Activated T-cell treated with anti-CD3 and anti-CD28 coated beads, Interleukin-2, amount 50 U/mL, for 4 hours (primary cell): ENCODE results near the gene COL5A1. TPM values are rescaled to one million over a fixed set of nuclear protein-coding genes. Genes with fewer than 3 reads are reported as not detected.

Source experiments
- ATAC-seq, 2 donors: fragments of 200-7000 bp; cut with Tn5 transposase; one replicate each; pipeline ENCODE4 v1.10.0; 2021
- DNase-seq: peaks from one replicate; pipeline ENCODE4 v3.0.0-alpha.2; 2020
- H3K27me3 Mint-ChIP-seq: one replicate; pipeline ENCODE4 v1.8.0; 2021; ENCODE audit warnings: low read depth, mixed read lengths
- H3K36me3 Mint-ChIP-seq: one replicate; pipeline ENCODE4 v1.8.0; 2022; ENCODE audit warnings: mixed read lengths; ENCODE audit not compliant: insufficient read depth
- H3K4me1 Mint-ChIP-seq: one replicate; pipeline ENCODE4 v1.8.0; 2021; ENCODE audit warnings: low read depth, mixed read lengths
- H3K4me3 Mint-ChIP-seq: one replicate; pipeline ENCODE4 v1.8.0; 2021; ENCODE audit warnings: mild to moderate bottlenecking, moderate library complexity, mixed read lengths
- H3K9me3 Mint-ChIP-seq: one replicate; pipeline ENCODE4 v1.8.0; 2021; ENCODE audit warnings: mixed read lengths
- total RNA-seq, 3 donors: library from RNA; stranded (reverse); gene quantifications; one replicate each; pipeline ENCODE4 v1.2.1, GENCODE V29; 2021

Gene COL5A1
- total RNA-seq, 3 donors from 2014 or later, result 0.14 to 0.30 (median 0.21) TPM

GRCh38 chr9:134618163-134618832 lies 23.3 kb upstream of the COL5A1 start:
- ATAC-seq (no peak), DNase-seq (no peak)
- peaks cover 10% of the 10 kb centered on the region for H3K27me3 Mint-ChIP-seq
- H3K4me3 Mint-ChIP-seq, result no peak overlapping the region
- H3K4me1 Mint-ChIP-seq, result no peaks in the 10 kb centered on the region
- H3K36me3 Mint-ChIP-seq, result no peaks in the 10 kb centered on the region
- H3K9me3 Mint-ChIP-seq, result peaks cover 12% of the 10 kb centered on the region

DNA sequence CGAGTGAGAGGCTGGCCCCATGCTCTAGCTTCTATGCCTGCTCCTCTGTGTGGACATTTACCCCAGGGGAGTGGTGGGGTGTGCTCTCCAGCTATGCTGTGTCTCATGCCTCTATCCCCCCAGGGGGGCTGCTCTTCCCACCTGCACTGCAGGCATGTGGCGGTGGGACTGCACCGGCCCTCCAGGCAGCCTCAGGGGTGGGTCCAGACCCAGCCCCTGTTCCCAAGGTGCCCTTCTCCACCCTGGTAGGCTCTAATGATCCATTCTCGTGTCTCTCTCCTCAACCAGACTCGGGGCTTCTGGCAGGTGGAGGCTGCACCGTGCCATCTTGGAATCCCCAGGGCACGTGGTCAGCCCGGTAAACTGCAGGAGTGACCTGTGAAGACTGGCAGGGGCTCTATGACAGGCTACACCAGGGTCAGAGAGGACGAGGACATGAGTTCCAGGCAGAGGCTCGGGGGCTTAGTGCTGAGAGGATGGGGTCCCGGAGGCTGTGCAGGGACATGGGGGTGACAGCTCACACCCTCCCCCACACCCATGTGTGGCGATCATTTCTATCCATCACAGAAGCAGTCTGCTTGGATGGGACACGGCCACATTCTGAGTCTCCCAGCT lies 22.7 kb upstream of the COL5A1 start:
- no peak overlapping the region for H3K4me3 Mint-ChIP-seq
- no peaks in the 10 kb centered on the region for H3K4me1 Mint-ChIP-seq

DNA sequence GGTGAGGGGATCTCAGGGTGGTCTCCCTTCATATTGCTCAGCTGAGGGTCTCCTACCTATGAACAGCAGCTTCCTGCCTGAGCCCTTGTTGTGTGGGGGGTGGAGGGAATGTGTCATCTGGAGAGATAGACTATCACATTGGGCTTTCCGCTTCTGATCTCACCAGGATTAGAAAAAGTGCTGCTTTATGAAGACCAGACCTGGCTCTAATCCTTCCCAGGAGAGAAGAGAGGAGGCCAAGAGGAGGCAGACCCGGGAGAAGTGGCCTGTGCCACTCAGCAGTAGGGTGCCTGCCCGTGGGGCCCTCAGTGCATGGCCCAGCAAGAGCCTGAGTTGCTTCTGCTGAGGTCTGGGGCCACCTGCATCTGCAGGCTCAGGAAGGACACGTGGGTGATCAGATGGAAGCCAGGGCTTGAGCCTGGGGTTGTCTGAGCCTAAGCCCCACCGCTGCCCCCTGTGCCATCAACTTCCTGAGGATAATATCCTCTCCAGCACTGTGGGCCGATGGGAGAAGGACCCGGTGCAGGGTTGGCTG lies 22.1 kb upstream of the COL5A1 start:
- Mint-ChIP-seq H3K36me3 (no peaks in the 10 kb centered on the region), H3K4me1 (no peaks in the 10 kb centered on the region), H3K9me3 (peaks cover 3% of the 10 kb centered on the region), H3K27me3 (peaks cover 10% of the 10 kb centered on the region), H3K4me3 (no peak overlapping the region)
- ATAC-seq (no peak), DNase-seq (no peak)

More for the DNA sequence above, 22.7 kb upstream of the COL5A1 start:
- DNase-seq (no peak), ATAC-seq (no peak)
- H3K36me3 Mint-ChIP-seq, result no peaks in the 10 kb centered on the region
- H3K27me3 Mint-ChIP-seq, result peaks cover 10% of the 10 kb centered on the region
- H3K9me3 Mint-ChIP-seq, result peaks cover 9% of the 10 kb centered on the region

GRCh38 chr9:134619983-134620661 lies 21.5 kb upstream of the COL5A1 start:
- no peak overlapping the region for H3K4me3 Mint-ChIP-seq
- H3K36me3 Mint-ChIP-seq, result no peaks in the 10 kb centered on the region
- DNase-seq (no peak), ATAC-seq (no peak)
- H3K9me3 Mint-ChIP-seq, result no peaks in the 10 kb centered on the region
- peaks cover 13% of the 10 kb centered on the region for H3K27me3 Mint-ChIP-seq
- no peaks in the 10 kb centered on the region for H3K4me1 Mint-ChIP-seq

GRCh38 chr9:134620751-134621557 lies 20.6 kb upstream of the COL5A1 start:
- ATAC-seq, result no peak
- Mint-ChIP-seq H3K4me1 (no peaks in the 10 kb centered on the region), H3K27me3 (peaks cover 13% of the 10 kb centered on the region), H3K4me3 (no peak overlapping the region), H3K36me3 (no peaks in the 10 kb centered on the region), H3K9me3 (no peaks in the 10 kb centered on the region)
- DNase-seq, result no peak

DNA sequence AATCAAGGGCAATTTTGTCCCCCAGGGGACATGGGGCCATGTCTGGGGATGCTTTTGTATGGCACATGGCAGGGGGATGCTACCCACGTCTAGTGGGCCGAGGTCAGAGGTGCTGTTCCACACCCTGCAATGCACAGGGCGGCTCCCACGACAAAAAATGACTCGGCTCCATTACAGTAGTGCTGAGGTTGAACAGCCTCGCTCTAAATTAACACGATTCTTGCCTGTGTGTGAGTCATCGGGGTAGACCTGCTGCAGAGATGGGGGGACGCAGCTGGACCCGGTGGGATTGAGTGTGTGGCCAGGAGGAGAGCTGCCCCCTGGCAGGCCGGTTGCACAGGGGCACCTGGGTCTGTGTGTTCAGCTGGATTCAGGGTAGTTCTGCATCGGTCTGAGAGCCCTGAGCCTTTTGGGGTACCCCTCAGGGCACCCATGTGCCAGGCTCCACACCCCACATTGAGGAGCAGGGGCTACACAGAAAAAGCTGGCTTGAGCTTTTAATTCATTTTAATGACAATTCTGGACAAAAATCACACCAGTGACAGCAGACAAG lies 20.0 kb upstream of the COL5A1 start:
- Mint-ChIP-seq H3K27me3 (peaks cover 13% of the 10 kb centered on the region), H3K4me3 (no peak overlapping the region), H3K4me1 (no peaks in the 10 kb centered on the region), H3K36me3 (no peaks in the 10 kb centered on the region), H3K9me3 (no peaks in the 10 kb centered on the region)
- DNase-seq (no peak), ATAC-seq (no peak)

GRCh38 chr9:134622896-134623257 lies 18.7 kb upstream of the COL5A1 start:
- H3K27me3 Mint-ChIP-seq, result peaks cover 13% of the 10 kb centered on the region
- DNase-seq, result no peak
- no peak overlapping the region for H3K4me3 Mint-ChIP-seq
- ATAC-seq, result no peak
- no peaks in the 10 kb centered on the region for H3K36me3 Mint-ChIP-seq
- no peaks in the 10 kb centered on the region for H3K4me1 Mint-ChIP-seq
- no peaks in the 10 kb centered on the region for H3K9me3 Mint-ChIP-seq

DNA sequence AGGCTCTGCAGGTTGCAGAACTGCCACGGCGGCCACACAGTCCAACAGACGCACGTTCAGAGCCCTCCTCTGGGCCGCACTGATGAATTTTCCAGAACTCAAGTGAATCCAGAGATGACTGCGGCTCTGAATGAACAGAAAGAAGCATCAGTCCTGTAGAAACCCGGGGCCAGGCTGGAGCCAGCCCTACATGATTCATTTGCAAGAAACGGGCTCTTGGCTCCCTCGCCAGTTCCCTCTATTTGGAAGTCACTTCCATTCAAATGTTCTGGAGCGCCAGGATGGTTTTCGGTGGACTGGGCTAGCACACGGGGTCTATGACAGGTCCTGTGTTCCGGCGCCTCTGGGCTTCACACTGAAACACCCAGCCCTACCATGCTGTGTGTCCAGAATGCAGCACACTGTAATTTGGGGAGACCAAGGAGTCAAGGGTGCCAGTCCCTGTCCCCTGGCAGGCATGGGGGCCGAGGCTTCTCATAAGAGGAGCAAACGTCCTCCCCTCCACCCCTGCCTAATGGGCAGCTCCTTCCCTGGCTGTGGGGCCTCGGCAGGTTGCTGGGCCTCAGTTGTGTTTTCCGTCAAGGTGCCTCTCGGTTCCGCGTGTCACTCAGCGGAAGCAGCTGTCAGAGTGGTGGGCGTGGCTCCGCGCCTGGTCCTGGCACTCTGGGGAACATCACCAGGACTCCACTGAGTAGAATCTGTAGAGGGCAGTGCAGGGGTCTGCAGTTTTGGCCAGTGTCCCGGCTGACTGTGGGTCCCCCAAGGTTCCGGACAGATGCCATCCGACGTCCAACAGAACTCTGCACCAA lies 18.1 kb upstream of the COL5A1 start:
- Mint-ChIP-seq H3K36me3 (no peaks in the 10 kb centered on the region), H3K4me3 (no peak overlapping the region), H3K4me1 (no peaks in the 10 kb centered on the region), H3K9me3 (no peaks in the 10 kb centered on the region), H3K27me3 (peaks cover 10% of the 10 kb centered on the region)
- ATAC-seq (no peak), DNase-seq (no peak)

DNA sequence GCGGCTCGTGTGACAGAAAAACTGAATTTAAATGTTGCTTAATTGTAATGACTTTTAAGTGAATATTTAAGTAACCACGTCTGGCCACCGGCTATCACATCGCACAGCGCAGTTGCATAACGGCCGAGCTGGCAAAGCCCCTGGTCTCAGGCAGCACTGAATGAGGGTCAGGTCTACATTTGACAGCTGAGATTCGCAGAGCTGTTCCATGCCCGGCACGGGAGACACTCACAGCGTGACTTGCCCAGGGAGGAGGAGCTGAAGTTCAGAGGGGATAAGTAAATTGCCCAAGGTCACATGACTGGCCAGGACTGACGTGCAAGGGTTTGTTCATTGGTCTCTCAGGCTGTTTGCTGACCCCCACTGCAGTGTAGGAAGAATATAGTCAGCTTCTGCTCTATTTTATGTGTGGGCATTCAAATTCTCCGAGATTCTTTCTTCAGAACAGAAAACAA lies 17.4 kb upstream of the COL5A1 start:
- Mint-ChIP-seq H3K9me3 (no peaks in the 10 kb centered on the region), H3K36me3 (no peaks in the 10 kb centered on the region), H3K4me1 (no peaks in the 10 kb centered on the region), H3K4me3 (no peak overlapping the region), H3K27me3 (peaks cover 10% of the 10 kb centered on the region)
- no peak for DNase-seq
- no peak for ATAC-seq

DNA sequence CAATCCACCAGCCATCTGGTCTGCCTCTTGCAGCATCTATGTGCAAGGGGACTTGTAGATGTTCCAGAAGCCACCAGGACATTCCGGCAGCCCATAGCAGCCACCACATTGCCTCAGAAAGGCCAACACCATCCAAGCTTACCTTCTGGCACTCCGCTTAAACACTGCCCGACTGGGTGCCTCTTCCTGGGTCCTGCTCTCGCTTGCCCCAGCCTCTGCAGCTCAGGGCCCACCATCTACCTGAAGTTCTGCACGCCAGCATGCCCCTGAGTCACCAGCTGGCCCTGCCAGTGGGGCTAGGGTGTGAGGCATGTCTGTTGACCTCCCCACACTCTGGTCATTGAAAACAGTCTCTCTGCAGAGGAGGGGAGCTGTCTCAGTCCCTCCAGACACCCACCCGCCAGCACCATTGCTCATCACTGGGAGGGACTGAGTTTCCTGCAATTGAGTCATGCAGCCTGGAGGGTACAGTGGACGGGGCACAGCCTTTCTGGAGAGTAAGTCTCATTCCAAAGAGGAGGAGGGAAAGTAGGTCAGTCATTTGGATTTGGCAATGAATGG lies 16.9 kb upstream of the COL5A1 start:
- no peaks in the 10 kb centered on the region for H3K36me3 Mint-ChIP-seq
- no peaks in the 10 kb centered on the region for H3K4me1 Mint-ChIP-seq
- H3K27me3 Mint-ChIP-seq, result peaks cover 8% of the 10 kb centered on the region
- no peak for DNase-seq
- no peak for ATAC-seq
- no peak overlapping the region for H3K4me3 Mint-ChIP-seq
- no peaks in the 10 kb centered on the region for H3K9me3 Mint-ChIP-seq

DNA sequence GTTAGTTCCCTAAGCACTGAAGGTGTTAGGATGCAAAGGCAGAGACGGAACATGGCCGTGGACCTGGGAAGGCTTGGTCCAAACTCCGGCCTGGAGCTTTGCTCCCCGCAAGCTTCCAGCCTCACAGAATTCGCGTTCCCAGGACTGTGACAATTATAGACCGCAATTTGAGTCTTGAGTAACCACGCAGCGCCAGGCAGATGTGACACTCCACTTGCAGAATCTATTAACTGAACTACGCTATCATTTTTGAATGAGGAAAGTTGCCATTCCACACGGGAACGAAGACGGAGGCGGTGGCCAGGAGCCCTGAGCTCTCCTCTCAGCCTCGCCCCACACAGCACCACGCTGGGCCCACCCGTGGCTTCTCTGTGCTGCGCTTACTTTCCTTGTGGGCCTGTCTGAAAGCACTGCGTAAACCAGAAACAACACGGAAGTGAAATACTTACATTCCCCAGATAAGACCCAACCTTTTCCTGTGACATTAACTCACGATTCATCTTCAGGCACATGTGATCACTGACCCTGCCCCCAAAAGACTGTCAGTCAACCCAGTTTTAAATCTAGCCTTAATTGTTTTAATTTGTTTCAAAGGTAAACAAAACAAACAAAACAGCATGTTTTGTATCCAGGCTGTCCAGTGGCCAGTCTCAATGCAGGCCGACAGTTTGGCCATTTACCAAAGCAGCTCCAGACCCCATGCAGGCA lies 16.1 kb upstream of the COL5A1 start:
- Mint-ChIP-seq H3K36me3 (no peaks in the 10 kb centered on the region), H3K4me3 (no peak overlapping the region), H3K9me3 (no peaks in the 10 kb centered on the region), H3K27me3 (peaks cover 8% of the 10 kb centered on the region), H3K4me1 (no peaks in the 10 kb centered on the region)
- ATAC-seq, result no peak
- no peak for DNase-seq

DNA sequence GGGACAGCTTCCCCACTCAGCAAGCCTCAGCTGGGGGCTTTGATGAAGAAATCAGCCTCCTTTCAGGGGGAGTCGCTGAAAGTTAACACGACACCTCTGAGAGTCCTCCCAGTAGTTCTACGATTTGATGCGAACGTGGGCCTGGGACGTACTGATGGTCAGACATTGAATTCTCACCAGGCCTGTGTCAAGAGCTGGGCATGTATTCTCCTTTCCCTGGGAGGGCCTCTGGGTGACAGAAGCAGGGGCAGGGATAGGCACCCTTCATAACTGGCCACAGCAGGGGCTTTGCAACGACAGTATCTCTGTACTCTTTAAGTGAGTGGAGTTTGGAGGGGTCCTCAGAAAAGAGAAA lies 15.6 kb upstream of the COL5A1 start:
- DNase-seq, result no peak
- H3K27me3 Mint-ChIP-seq, result peaks cover 8% of the 10 kb centered on the region
- no peak for ATAC-seq
- H3K9me3 Mint-ChIP-seq, result no peaks in the 10 kb centered on the region
- no peaks in the 10 kb centered on the region for H3K4me1 Mint-ChIP-seq
- H3K4me3 Mint-ChIP-seq, result no peak overlapping the region
- H3K36me3 Mint-ChIP-seq, result no peaks in the 10 kb centered on the region
